HG02981 (cell line): Measurements from ENCODE around the gene ANKMY1.

Experiments used
- ATAC-seq: cut with Tn5 transposase; IDR thresholded peaks from one replicate; pipeline ENCODE4 v1.9.1; 2021; ENCODE audit warnings: mild to moderate bottlenecking, moderate library complexity; ENCODE audit not compliant: unreplicated experiment

Gene ANKMY1, protein sequence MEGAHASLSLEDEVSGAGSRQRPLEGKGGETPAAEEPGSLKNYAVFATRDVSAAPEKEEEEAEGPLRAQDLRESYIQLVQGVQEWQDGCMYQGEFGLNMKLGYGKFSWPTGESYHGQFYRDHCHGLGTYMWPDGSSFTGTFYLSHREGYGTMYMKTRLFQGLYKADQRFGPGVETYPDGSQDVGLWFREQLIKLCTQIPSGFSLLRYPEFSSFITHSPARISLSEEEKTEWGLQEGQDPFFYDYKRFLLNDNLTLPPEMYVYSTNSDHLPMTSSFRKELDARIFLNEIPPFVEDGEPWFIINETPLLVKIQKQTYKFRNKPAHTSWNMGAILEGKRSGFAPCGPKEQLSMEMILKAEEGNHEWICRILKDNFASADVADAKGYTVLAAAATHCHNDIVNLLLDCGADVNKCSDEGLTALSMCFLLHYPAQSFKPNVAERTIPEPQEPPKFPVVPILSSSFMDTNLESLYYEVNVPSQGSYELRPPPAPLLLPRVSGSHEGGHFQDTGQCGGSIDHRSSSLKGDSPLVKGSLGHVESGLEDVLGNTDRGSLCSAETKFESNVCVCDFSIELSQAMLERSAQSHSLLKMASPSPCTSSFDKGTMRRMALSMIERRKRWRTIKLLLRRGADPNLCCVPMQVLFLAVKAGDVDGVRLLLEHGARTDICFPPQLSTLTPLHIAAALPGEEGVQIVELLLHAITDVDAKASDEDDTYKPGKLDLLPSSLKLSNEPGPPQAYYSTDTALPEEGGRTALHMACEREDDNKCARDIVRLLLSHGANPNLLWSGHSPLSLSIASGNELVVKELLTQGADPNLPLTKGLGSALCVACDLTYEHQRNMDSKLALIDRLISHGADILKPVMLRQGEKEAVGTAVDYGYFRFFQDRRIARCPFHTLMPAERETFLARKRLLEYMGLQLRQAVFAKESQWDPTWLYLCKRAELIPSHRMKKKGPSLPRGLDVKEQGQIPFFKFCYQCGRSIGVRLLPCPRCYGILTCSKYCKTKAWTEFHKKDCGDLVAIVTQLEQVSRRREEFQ

GRCh38 chr2:240557808-240558207 is at the start of gene ANKMY1:
ANKMY1 (minus strand) TSS chr2:240557988; CDS start chr2:240557335, 653 bp downstream.
- ATAC-seq: no peak

DNA sequence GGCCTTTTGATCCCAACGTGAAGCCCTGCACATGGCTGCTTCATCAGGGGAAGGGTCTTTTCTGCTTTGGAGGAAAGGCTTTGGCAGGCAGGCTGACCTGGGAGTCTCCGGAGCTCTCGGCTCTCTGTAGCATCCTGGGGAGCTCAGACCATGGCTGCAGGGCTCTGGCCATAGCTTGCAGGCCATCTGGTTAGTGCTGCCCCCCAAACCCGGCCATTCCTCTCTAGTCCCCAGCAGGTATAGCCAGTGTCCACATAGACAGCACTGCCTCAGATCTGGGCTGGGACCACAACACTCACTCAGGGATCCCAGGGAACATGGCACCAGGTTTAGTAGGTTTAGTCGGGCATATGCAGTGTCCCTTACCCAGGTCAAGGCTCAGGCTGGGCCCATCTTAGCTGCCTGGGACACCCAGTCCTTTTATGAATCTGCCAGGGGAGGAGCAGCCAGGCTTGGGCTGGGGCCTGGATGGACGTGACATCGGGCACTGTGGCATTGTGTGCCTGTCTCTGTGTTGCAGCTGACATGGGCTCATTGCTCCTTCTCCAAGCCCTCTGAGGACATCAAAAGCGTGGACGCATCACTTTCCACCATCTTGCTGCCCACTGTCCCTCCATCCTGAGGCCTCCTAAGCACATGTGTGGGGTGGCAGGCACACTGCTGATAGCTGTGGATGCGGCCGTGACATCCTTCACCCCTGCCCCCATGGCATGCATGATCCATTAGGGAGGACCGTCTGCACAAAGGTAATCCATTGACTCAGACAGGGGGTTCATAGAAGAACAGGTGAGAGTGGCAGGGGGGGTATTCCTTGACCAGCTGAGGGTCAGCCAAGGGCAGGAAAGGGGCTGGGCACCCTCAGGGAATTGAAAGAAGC is 48.3 kb upstream of the ANKMY1 start:
- ATAC-seq: no peak

- no peak for ATAC-seq
Observed at GRCh38 chr2:240604939-240605716, 47.3 kb upstream of the ANKMY1 start.

DNA sequence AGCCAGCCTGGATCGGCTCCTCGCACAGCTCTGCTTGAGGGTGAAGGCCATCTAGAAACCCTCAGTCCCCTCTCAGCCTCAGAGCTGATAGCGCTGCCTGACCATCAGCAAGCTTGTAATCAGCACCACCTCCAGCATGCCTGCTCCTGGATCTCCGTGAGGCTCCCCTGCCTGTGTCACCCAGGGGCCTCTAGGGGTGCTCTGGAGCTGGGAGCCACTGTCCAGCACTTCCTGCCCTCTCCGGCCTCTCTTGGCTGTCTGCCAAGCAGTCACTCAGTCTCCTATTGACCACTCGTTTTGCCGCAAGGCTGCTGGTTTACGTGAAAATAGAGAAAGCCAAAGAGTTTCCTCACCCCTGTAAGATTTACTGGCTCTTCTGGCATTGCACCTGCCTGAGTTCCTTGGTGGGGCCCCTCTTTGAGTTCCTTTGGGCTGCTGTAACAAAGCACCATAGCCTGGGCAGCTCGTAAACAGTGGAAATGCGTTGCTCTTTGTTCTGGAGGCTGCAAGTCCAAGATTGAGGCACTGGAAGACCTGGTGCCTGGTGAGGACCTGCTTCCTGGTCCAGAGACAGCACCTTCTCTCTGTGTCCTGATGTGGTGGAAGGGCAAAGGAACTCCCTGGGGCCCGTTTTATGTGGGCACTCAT is 46.6 kb upstream of the ANKMY1 start:
- ATAC-seq: no peak

DNA sequence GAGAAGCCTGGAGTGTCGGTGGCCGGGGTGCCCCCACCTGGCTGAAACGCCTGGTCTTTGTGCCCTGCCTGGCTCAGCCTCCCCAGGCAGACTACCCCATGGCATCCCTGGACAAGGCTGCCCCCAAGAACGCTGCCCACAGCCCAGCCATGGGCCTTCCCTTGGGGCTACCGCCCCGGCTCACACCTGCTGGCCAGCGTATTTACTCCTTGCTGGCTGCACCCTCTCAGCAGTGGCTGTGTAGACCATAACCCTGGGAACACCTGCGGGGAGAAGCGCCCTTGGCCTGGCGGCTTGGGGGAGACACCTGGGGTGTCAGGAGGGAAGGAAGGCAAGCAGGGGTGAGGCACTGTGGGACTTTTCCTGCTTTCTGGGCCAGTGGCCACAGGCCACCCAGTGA is 46.1 kb upstream of the ANKMY1 start:
- no peak for ATAC-seq

- no peak for ATAC-seq
Observed at GRCh38 chr2:240603081-240603835, 45.5 kb upstream of the ANKMY1 start.

- no peak for ATAC-seq
Observed at GRCh38 chr2:240602266-240603050, 44.7 kb upstream of the ANKMY1 start.

GRCh38 chr2:240601831-240602160 is 44.0 kb upstream of the ANKMY1 start:
- no peak for ATAC-seq

DNA sequence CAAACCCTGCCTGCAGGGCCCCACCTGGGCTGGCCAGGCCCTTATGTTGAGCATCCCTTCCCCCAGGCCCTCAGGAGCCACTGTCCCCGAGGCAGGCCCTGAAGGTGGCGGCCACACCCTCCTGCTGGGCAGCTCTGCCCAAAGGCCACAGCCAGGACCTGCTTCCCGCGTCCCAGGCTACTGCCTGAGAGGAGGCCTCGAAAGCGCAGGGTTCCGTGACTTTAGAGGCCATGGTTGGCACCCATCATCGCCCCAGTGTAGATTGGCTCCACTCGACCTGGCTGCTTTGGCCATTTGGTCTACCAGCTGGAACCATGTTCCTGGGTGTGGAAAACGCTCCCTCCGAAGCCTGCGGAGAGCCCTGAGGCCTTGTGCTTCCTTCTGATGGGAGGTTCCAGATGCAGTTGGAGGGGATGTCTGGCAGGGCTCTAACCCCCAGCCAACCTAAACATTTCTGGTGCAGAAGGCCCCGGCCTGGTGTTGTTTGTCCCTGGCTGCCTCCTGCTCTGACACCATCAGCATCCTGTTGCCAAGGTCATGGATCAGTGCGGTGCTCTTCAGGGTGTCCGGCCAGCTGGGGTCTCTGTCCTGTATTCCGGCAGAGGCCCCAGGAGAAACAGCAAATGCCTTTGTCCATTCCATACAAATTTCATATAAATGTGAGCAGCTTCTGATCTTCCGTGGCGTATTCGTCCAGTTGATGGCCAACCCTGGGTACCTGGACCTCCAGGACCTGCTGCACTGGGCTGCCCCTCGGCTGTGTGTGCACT is 43.5 kb upstream of the ANKMY1 start:
- ATAC-seq: no peak

GRCh38 chr2:240600451-240600961 is 42.7 kb upstream of the ANKMY1 start:
- ATAC-seq: no peak

- no peak for ATAC-seq
Observed at GRCh38 chr2:240599141-240599583, 41.4 kb upstream of the ANKMY1 start.

DNA sequence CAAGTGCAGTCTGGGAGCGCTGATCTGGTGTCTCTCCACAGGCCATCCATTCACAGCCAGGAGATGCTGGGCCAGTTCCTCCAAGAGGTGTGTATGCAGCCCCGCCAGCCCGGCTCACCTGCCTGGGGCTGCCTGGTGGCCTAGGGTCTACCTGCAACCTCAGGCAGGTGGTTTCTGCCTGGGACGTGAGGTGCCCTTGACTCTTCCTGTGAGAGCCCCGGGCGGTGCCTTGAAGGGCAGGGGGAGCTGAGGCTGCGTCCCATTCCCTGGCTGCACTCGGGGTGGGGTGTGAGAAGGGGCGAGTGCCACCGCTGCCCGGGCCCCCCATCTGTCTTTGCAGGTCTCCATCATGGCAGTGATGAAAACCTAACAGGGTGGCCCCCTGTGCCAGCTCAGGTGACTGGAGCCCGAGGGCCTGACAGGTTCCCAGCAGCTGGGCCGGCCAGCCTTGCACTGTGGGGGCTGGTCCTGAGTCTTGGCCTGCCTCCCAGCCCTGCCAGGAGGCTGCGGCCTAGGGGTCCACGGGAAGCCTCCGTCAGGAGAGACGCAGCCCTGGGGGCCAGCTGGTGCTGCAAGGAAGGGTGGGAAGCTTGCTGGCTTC is 40.6 kb upstream of the ANKMY1 start:
- ATAC-seq: no peak

- ATAC-seq: no peak
Observed at GRCh38 chr2:240597419-240598181, 39.8 kb upstream of the ANKMY1 start.

- no peak for ATAC-seq
Observed at GRCh38 chr2:240597054-240597418, 39.2 kb upstream of the ANKMY1 start.

DNA sequence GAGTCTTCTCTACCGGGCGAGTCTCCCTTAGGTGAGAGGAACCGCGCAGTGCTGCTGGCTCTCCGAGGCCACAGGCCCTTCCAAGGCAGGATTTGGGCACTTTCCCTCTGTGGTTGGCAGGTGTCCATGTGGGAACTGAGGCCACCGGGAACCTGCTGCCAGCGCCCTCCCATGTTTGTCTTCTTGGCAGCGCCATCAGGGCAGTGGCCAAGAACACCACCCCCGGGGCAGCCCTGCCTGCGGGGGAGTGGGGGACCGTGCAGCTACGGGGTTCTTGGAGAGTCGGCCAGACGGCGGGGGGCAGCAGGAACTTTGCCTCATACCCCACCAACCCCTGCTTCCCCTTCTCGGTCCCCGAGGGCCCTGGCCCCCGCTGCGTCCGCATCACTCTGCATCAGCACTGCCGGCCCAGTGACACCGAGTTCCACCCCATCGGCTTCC is 38.7 kb upstream of the ANKMY1 start:
- no peak for ATAC-seq

DNA sequence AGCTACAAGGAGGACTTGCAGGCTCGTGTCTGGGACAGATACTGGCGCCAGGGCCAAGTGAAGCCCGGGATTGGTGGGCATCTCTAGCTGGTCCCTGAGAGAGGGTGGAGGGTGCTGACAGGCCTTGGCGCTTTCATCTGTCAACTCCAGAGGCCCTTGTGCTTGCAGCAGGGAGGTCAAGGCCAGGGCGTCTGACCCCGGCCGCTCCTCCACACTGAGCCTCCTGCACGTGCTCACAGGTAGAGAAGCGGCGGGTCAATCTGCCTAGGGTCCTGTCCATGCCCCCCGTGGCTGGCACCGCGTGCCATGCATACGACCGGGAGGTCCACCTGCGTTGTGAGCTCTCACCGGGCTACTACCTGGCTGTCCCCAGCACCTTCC is 38.3 kb upstream of the ANKMY1 start:
- ATAC-seq: no peak
